GM19035 (cell line): ENCODE data around the gene CCL7.

ENCODE experiments used
- ATAC-seq: cut with Tn5 transposase; IDR thresholded peaks from one replicate; pipeline ENCODE4 v1.9.1; 2021; ENCODE audit not compliant: unreplicated experiment

Gene CCL7

GRCh38 chr17:34283571-34283970 is 13.6 kb downstream of the CCL7 start:
- ATAC-seq: no peak

GRCh38 chr17:34285286-34285792 is 15.3 kb downstream of the CCL7 start, which contains the start of gene CCL11:
TSS of gene CCL11 (plus strand) at chr17:34285742. CDS start at chr17:34285809, 67 bp downstream.
- no peak for ATAC-seq

- no peak for ATAC-seq
These were observed 17.9 kb downstream of the CCL7 start for GRCh38 chr17:34287875-34288274.

- ATAC-seq: no peak
These were observed 20.6 kb downstream of the CCL7 start for GRCh38 chr17:34290586-34290985.

- ATAC-seq: no peak
These were observed 21.8 kb downstream of the CCL7 start for GRCh38 chr17:34291721-34292348.

GRCh38 chr17:34299027-34299426 is 29.0 kb downstream of the CCL7 start:
- ATAC-seq: no peak

- ATAC-seq: no peak
These were observed 30.0 kb downstream of the CCL7 start for GRCh38 chr17:34299956-34300577.

- no peak for ATAC-seq
These were observed 30.8 kb downstream of the CCL7 start for GRCh38 chr17:34300652-34301370.

- no peak for ATAC-seq
These were observed 32.0 kb downstream of the CCL7 start for GRCh38 chr17:34301986-34302385.

- no peak for ATAC-seq
These were observed 32.6 kb downstream of the CCL7 start for GRCh38 chr17:34302636-34303035.

- no peak for ATAC-seq
These were observed 33.6 kb downstream of the CCL7 start for GRCh38 chr17:34303606-34304005.

GRCh38 chr17:34305061-34305460 is 35.0 kb downstream of the CCL7 start:
- ATAC-seq: no peak

GRCh38 chr17:34305606-34306005 is 35.6 kb downstream of the CCL7 start:
- no peak for ATAC-seq

- no peak for ATAC-seq
These were observed 36.4 kb downstream of the CCL7 start for GRCh38 chr17:34306466-34306865.

- ATAC-seq: no peak
These were observed 37.1 kb downstream of the CCL7 start for GRCh38 chr17:34307110-34307509.

- no peak for ATAC-seq
These were observed 38.4 kb downstream of the CCL7 start for GRCh38 chr17:34308371-34308770.

GRCh38 chr17:34311291-34311690 is 41.3 kb downstream of the CCL7 start:
- ATAC-seq: no peak

- no peak for ATAC-seq
These were observed 42.1 kb downstream of the CCL7 start for GRCh38 chr17:34312080-34312479.

- ATAC-seq: no peak
These were observed 43.1 kb downstream of the CCL7 start for GRCh38 chr17:34313164-34313563.

GRCh38 chr17:34314279-34314678 is 44.3 kb downstream of the CCL7 start:
- no peak for ATAC-seq

GRCh38 chr17:34318474-34318873 is 48.5 kb downstream of the CCL7 start:
- no peak for ATAC-seq

GRCh38 chr17:34319039-34319483 is 49.0 kb downstream of the CCL7 start, which contains the start of gene CCL8:
TSS of gene CCL8 (plus strand) at chr17:34319435. CDS start at chr17:34319502, 67 bp downstream.
- ATAC-seq: no peak
